ENCODE results near the gene GADD45B.
"Not testable (repeated sequence)": the region's sequence is repeated elsewhere in the genome, so short reads cannot be mapped to it uniquely, and the experiment has no call there.

The GADD45B gene

DNA sequence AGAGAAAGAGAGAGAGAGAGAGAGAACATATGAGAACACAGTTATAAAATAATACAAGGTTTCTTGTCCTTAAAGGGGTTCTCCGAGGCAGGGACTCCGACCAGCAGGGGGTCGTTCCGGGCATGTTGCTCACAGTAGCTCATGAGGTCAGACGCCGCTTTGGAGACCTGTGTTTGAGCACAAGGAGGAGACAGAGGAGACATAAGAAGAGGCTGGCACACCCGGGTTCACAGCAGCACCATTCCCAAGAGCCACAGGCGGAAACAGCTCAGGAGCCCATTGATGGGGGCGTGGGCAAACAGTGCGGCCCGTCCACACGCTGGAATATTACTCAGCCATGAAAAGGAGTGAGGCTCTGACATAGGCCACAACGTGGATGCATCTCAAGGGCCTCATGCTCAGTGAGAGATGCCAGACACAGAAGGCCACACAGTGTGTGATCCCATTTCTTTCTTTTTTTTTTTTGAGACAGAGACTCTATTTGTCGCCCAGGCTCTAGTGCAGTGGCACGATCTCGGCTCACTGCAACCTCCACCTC, 39.1 kb downstream of the GADD45B start:
- no peak for DNase-seq (ENCODE audit: low spot score)
- TF ChIP-seq, protein P1, sequence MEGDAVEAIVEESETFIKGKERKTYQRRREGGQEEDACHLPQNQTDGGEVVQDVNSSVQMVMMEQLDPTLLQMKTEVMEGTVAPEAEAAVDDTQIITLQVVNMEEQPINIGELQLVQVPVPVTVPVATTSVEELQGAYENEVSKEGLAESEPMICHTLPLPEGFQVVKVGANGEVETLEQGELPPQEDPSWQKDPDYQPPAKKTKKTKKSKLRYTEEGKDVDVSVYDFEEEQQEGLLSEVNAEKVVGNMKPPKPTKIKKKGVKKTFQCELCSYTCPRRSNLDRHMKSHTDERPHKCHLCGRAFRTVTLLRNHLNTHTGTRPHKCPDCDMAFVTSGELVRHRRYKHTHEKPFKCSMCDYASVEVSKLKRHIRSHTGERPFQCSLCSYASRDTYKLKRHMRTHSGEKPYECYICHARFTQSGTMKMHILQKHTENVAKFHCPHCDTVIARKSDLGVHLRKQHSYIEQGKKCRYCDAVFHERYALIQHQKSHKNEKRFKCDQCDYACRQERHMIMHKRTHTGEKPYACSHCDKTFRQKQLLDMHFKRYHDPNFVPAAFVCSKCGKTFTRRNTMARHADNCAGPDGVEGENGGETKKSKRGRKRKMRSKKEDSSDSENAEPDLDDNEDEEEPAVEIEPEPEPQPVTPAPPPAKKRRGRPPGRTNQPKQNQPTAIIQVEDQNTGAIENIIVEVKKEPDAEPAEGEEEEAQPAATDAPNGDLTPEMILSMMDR (IDR thresholded peaks at IDR 0.05; ENCODE audit: extremely low read depth, missing control alignments): no peak

DNA sequence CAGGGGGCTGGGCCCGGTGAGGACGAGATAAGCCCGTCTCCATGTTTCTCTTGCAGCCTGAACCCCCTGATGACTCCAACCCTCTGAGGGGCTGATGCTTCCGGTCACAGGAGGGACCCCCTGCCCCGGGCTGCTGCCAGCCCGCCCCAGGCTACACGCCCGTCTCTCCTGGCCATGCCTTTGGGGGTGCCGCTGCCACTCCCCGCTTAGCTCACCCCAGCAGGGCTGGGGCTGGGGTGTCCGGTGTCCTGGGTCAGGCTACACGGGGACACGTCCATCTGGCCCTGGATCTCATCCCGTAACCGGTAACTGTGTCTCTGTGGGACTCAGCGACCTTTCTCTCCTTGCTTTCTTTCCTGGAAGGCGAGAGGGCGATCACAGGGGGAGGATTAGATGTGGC, 40.8 kb downstream of the GADD45B start:
- no peak for DNase-seq (ENCODE audit: low spot score)
- TF ChIP-seq, protein P1 (IDR thresholded peaks at IDR 0.05; ENCODE audit: extremely low read depth, missing control alignments): no peak

DNA sequence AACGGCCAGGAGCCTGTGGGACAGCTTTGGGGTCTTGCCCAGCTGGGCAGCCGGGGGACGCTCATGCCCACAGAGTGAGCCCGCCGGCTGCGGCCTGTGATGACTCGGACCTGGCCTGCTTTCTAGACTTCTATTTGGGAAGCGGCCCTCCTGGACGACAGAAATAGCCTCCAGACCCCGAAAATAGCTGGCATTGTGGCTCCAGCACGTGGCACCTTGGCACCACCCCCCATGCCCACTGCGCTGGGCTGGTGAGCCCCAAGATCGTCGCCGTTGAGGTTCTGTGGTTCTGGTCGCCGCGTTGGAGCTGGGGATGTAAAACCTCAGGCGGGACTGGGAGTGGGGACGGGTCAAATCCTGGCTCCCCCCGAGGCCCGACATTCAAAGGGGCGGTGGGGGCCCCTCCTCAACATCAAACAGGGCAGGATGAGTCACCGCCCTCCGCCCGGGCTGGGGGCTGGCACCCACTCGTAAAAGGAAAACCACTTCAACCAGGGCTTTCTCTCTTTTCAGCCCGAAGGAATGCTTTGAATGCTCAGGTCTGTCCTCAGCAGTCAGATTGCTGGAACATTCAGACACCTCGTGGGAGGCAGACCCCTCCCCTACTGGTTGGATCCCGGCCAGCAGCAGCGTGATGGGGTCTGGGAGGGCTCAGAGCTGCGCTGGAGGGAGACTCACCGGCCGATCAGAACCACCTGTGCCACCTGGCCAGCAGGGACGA, 42.1 kb downstream of the GADD45B start:
- no peak for DNase-seq (ENCODE audit: low spot score)
- TF ChIP-seq, protein P1 (IDR thresholded peaks at IDR 0.05; ENCODE audit: extremely low read depth, missing control alignments): no peak

DNA sequence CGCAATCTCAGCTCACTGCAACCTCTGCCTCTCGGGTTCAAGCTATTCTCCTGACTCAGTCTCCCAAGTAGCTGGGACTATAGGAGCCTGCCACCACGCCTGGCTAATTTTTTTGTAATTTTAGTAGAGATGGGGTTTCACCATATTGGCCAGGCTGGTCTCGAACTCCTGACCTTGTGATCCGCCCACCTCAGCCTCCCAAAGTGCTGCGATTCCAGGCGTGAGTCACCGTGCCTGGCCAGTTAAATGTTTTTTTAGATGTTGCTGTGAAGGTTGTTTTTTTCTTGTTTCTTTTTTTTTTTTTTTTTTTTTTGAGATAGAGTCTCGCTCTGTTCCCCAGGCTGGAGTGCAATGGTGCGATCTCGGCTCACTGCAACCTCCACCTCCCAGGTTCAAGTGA, 42.9 kb downstream of the GADD45B start:
- not testable (repeated sequence) for DNase-seq (ENCODE audit: low spot score)

DNA sequence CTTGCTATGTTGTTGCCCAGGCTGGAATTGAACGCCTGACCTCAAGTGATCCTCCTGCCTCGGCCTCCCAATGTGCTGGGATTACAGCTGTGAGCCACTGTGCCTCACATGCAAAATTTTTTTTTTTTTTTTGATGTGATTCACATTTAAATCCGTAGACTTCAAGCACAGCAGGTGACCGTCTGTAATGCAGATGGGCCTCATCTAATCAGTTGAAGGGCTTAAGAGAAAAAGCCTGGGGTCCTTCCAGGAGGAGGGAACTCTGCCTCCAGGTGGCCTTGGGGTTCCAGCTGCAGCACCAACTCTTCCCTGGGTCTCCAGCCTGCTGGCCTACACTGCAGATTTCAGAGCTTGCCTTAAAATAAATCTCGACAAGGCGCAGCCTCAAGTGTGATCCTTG, 43.6 kb downstream of the GADD45B start:
- DNase-seq (ENCODE audit: low spot score): no peak
- TF ChIP-seq, protein P1 (IDR thresholded peaks at IDR 0.05; ENCODE audit: extremely low read depth, missing control alignments): no peak

DNA sequence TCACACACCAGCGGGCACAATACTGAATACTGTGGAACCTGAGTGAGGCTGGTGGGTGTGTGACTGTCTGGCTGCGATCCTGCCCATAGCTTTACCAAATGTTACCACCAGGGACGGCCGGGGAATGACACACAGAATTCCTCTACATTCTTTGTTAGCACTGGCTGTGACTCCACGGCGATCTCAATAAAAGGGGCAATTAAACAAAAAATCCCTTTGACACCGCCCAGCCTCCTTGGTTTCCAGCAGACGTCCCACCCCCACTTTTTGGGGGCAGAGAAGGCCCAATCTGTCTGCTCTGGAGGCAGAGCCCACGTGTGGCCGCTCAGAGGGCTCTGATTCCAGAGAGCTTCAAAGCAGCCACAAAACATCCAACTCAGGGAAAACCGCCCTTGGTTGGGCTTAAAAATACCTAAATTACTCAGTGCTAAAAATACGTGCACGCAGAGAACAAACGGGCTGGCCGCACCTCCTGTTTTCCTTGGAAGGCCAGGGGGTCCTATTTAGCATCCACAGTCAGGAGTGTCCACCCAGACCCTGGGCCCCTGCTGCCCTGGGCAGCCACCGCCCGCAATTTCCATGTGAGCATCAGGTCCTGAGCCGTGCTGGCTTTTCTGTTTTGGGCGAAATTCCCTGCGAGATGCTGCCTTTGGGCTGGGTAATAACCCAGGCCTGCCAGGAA, 47.8 kb downstream of the GADD45B start:
- no peak for DNase-seq (ENCODE audit: low spot score)
- TF ChIP-seq, protein P1 (IDR thresholded peaks at IDR 0.05; ENCODE audit: extremely low read depth, missing control alignments): no peak

DNA sequence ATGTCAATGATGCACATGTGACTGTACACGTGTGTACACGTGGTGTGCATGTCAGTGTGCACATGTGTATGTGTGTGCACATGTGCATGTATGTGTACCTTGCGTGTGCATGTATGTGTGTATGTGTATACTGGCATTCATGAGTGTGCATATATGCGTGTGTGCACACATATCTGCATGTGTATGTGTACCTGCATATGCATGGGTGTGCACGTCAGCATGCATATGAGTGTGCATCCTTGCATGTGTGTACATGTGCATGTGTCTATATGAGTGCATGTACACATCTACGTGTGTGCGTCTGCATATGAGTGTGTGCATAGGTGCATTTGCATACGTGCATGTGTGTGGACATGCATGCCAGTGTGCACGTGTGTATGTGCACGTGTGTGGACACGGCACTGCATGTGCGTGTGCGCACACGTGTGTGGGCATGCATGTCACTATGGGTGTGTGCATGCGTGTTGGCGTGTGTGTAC, 48.5 kb downstream of the GADD45B start:
- DNase-seq (ENCODE audit: low spot score): no peak
- TF ChIP-seq, protein P1 (IDR thresholded peaks at IDR 0.05; ENCODE audit: extremely low read depth, missing control alignments): no peak

Measured in GM20000 (cell line).